Osteoblast (primary cell): Measurements from ENCODE around the gene SHROOM3. TPM values are rescaled to one million over a fixed set of nuclear protein-coding genes. Genes with fewer than 3 reads are reported as not detected.
A peak's percentile ranks its signal among the peaks of the same experiment; 100 is the strongest.

Experiments used
- DNase-seq: peaks from one replicate; pipeline ENCODE4 v3.0.0; 2011; ENCODE audit warnings: low spot score, mixed read lengths; ENCODE audit not compliant: insufficient read length; ENCODE audit errors: missing footprints
- H2AFZ ChIP-seq: 2 replicates; pipeline ENCODE4 v1.6.0; 2011; ENCODE audit warnings: mild to moderate bottlenecking, low read length
- H3K27ac ChIP-seq: 2 replicates; pipeline ENCODE4 v1.5.1; 2011; ENCODE audit warnings: mild to moderate bottlenecking, low read depth, low read length, moderate library complexity
- H3K27me3 ChIP-seq: 2 replicates; pipeline ENCODE4 v1.6.0; 2012; ENCODE audit warnings: mild to moderate bottlenecking, control low read depth, inconsistent platforms, low read length, moderate library complexity; ENCODE audit not compliant: insufficient read depth
- H3K36me3 ChIP-seq: 2 replicates; pipeline ENCODE4 v1.5.1; 2011; ENCODE audit warnings: mild to moderate bottlenecking, low read length, control low read depth, moderate library complexity; ENCODE audit not compliant: insufficient read depth
- H3K4me1 ChIP-seq: 2 replicates; pipeline ENCODE4 v1.5.1; 2011; ENCODE audit warnings: mild to moderate bottlenecking, low read length, control low read depth, moderate library complexity; ENCODE audit not compliant: insufficient read depth
- H3K4me2 ChIP-seq: 2 replicates; pipeline ENCODE4 v1.6.0; 2011; ENCODE audit warnings: mild to moderate bottlenecking, low read length; ENCODE audit not compliant: insufficient read depth
- H3K4me3 ChIP-seq: fragments of 200-600 bp; sonication (generic); 3 replicates; pipeline ENCODE4 v1.5.1; 2012; ENCODE audit warnings: mild to moderate bottlenecking, low read length, inconsistent platforms; ENCODE audit not compliant: insufficient read depth
- H3K79me2 ChIP-seq: 2 replicates; pipeline ENCODE4 v1.6.0; 2012; ENCODE audit warnings: mild to moderate bottlenecking, low read length, control low read depth, inconsistent platforms; ENCODE audit not compliant: insufficient read depth
- H3K9me3 ChIP-seq: 2 replicates; pipeline ENCODE4 v1.5.1; 2011; ENCODE audit warnings: low read depth, low read length, control low read depth
- H4K20me1 ChIP-seq: 2 replicates; pipeline ENCODE4 v1.6.0; 2012; ENCODE audit warnings: mild to moderate bottlenecking, low read length, control low read depth; ENCODE audit not compliant: insufficient read depth
- total RNA-seq: library from RNA; depleted of rRNA; stranded (reverse); fragments of >200 nt; gene quantifications from 2 replicates; pipeline ENCODE4 v1.2.3, GENCODE V29; 2012
- TF ChIP-seq, protein P1 (sequence below): IDR thresholded peaks from 2 replicates; pipeline ENCODE4 v1.5.1; 2011; ENCODE audit warnings: mild to moderate bottlenecking, low read depth, low read length, moderate library complexity; ENCODE audit errors: extremely low read depth

Gene SHROOM3
- total RNA-seq, 1 donor = 9.8 TPM

DNA sequence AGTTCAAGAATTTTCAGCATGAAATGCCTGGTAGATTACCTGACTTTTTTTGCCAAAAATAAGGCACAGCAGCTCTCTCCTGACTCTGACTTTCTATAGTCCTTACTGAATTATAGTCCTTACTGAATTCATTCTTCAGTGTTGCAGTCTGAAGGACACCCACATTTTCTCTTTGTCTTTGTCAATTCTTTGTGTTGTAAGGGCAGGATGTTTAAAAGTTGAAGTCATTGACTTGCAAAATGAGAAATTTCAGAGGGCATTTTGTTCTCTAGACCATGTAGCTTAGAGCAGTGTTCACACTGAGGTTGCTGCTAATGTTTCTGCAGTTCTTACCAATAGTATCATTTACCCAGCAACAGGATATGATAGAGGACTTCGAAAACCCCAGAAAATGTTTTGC is 295.0 kb downstream of the SHROOM3 start:
- H4K20me1 ChIP-seq = no peaks in the 10 kb centered on the region
- no peaks in the 10 kb centered on the region for H3K79me2 ChIP-seq
- no peak for DNase-seq
- no peak overlapping the region for H3K27ac ChIP-seq
- TF ChIP-seq, protein P1, sequence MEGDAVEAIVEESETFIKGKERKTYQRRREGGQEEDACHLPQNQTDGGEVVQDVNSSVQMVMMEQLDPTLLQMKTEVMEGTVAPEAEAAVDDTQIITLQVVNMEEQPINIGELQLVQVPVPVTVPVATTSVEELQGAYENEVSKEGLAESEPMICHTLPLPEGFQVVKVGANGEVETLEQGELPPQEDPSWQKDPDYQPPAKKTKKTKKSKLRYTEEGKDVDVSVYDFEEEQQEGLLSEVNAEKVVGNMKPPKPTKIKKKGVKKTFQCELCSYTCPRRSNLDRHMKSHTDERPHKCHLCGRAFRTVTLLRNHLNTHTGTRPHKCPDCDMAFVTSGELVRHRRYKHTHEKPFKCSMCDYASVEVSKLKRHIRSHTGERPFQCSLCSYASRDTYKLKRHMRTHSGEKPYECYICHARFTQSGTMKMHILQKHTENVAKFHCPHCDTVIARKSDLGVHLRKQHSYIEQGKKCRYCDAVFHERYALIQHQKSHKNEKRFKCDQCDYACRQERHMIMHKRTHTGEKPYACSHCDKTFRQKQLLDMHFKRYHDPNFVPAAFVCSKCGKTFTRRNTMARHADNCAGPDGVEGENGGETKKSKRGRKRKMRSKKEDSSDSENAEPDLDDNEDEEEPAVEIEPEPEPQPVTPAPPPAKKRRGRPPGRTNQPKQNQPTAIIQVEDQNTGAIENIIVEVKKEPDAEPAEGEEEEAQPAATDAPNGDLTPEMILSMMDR = no peak
- no peak overlapping the region for H3K4me2 ChIP-seq
- H3K9me3 ChIP-seq = no peaks in the 10 kb centered on the region
- no peaks in the 10 kb centered on the region for H3K36me3 ChIP-seq
- H3K4me3 ChIP-seq = no peak overlapping the region
- H3K4me1 ChIP-seq = peaks cover 17% of the 10 kb centered on the region
- no peak overlapping the region for H2AFZ ChIP-seq
- H3K27me3 ChIP-seq = no peaks in the 10 kb centered on the region

DNA sequence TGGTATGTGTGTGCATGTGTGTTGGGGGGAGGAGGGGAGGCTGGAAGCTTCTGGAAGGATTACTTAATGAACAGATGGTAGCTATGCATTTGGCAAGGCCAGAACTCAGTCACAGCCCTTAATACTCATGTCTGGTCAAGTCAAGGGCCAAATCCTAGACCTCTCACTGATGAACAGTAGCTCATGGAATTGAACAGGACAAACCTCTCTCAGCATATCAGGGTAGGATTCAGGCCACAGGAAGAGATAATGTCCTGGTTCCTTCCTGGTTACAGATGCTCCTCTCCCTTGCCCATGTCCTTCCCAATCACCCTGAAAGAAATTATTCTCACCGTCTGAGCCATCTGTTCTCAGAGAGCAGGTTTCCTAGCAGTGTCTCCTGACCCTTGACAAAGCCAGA is 297.2 kb downstream of the SHROOM3 start:
- no peaks in the 10 kb centered on the region for H3K79me2 ChIP-seq
- no peak for DNase-seq
- H3K9me3 ChIP-seq = no peaks in the 10 kb centered on the region
- H3K27ac ChIP-seq = no peak overlapping the region
- H3K4me3 ChIP-seq = no peak overlapping the region
- no peaks in the 10 kb centered on the region for H3K27me3 ChIP-seq
- no peak overlapping the region for H2AFZ ChIP-seq
- no peaks in the 10 kb centered on the region for H4K20me1 ChIP-seq
- peaks cover 23% of the 10 kb centered on the region for H3K4me1 ChIP-seq
- no peaks in the 10 kb centered on the region for H3K36me3 ChIP-seq
- no peak overlapping the region for H3K4me2 ChIP-seq
- TF ChIP-seq, protein P1 = no peak

DNA sequence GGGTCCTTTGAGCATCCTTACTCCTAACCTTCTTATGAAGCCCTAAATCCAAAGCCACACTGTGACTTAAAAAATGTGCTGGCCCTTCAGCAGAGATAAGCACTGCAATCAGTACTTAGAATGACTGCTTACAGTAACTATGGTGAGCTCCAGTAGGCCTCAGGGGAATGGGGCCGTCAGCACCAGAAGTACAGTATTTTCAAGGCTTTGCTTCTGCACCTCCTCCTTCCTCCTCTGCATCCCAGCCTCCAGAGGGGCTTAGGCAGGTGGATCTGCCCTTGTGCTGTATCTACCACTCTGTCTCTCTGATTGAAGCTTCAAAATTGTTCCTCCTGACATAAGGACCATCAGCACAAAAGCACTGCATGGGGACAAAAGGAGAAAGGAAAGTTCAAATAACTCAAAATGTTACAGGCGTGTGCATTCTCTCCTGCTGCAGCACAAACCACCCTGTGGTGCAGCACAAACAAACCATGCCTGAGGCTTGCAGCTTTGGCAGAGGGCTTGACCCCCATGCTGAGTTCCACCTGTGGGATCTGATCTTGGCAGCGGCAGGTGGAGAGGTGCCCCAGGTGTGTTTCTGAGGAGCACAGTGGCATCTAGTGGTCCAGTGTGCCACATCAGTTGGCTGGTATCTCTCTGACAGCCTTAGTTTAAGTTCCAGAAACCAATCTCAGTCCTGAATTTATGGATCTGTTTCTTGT is 298.2 kb downstream of the SHROOM3 start:
- Histone ChIP-seq H3K36me3 (no peaks in the 10 kb centered on the region), H3K4me2 (no peak overlapping the region), H4K20me1 (no peaks in the 10 kb centered on the region), H3K4me3 (no peak overlapping the region), H3K9me3 (no peaks in the 10 kb centered on the region), H3K4me1 (peaks cover 33% of the 10 kb centered on the region), H3K27me3 (no peaks in the 10 kb centered on the region), H3K27ac (no peak overlapping the region), H2AFZ (no peak overlapping the region), H3K79me2 (no peaks in the 10 kb centered on the region)
- TF ChIP-seq, protein P1 = no peak
- DNase-seq = no peak

DNA sequence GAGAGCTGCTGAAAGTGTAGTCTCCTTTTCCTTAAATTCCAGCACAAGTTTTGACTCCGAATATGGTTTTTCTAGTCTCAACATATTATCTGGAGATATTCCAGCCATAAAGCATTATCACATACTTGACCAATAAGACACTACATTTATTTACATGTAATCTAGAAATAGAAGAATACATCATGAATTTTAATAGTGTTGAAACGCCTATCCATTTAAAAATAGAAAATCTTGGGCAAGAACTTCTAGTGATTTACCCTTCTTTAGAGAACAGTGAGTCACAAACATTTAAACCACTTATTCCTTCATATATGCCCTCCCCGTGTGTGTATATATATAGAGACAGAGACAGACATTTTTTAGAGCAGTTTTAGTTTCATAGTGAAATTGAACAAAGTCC is 301.4 kb downstream of the SHROOM3 start:
- peaks cover 38% of the 10 kb centered on the region for H3K4me1 ChIP-seq
- H3K27me3 ChIP-seq = no peaks in the 10 kb centered on the region
- H2AFZ ChIP-seq = no peak overlapping the region
- DNase-seq = no peak
- H3K79me2 ChIP-seq = peaks cover 2% of the 10 kb centered on the region
- peaks cover 10% of the 10 kb centered on the region for H3K36me3 ChIP-seq
- no peaks in the 10 kb centered on the region for H4K20me1 ChIP-seq
- peak overlapping the region; percentile 54 for H3K4me2 ChIP-seq
- TF ChIP-seq, protein P1 = no peak
- H3K27ac ChIP-seq = peak overlapping the region; percentile 83
- H3K4me3 ChIP-seq = no peak overlapping the region
- no peaks in the 10 kb centered on the region for H3K9me3 ChIP-seq
